VCaP (cell line): ENCODE results near the gene GDI1.

Source experiments
- H3K27ac ChIP-seq: fragments of 450-650 bp; 2 replicates; pipeline ENCODE4 v1.5.1; 2017
- CTCF ChIP-seq: fragments of 450-650 bp; conservative IDR thresholded peaks from 2 replicates; pipeline ENCODE4 v1.5.1; 2017; ENCODE audit warnings: mild to moderate bottlenecking, moderate library complexity

GDI1 gene

GRCh38 chrX:154430916-154431315 lies 6.0 kb upstream of the GDI1 start:
- TF ChIP-seq CTCF, result no peak
- H3K27ac ChIP-seq, result peak overlapping the region; percentile 43

- H3K27ac ChIP-seq, result peak overlapping the region; percentile 43
Measured at GRCh38 chrX:154431341-154431740, 5.6 kb upstream of the GDI1 start.

GRCh38 chrX:154432210-154432609 lies 4.7 kb upstream of the GDI1 start:
- H3K27ac ChIP-seq, result peak overlapping the region; percentile 43; the same call in 1 of the 2 replicates
- no peak for TF ChIP-seq CTCF

More at GRCh38 chrX:154431341-154431740, 5.6 kb upstream of the GDI1 start:
- TF ChIP-seq CTCF, result no peak

DNA sequence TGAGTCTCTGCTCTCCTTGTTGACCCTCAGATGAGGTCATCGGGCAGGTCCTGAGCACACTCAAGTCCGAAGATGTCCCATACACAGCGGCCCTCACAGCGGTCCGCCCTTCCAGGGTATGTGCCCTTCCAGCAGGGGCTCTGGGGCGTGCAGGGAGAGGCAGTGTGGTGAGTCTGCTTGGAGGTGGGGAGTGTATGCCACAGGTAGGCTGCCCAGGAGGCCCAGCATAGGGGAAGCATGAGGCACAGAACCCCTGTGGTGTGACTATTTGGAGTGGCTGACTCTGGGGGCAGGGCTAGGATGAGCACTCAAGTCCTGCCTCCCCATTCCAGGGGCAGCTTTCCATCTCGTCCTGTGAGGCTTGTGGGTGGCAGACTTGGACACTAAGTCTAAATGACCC lies 3.3 kb upstream of the GDI1 start:
- H3K27ac ChIP-seq, result no peak overlapping the region
- no peak for TF ChIP-seq CTCF

DNA sequence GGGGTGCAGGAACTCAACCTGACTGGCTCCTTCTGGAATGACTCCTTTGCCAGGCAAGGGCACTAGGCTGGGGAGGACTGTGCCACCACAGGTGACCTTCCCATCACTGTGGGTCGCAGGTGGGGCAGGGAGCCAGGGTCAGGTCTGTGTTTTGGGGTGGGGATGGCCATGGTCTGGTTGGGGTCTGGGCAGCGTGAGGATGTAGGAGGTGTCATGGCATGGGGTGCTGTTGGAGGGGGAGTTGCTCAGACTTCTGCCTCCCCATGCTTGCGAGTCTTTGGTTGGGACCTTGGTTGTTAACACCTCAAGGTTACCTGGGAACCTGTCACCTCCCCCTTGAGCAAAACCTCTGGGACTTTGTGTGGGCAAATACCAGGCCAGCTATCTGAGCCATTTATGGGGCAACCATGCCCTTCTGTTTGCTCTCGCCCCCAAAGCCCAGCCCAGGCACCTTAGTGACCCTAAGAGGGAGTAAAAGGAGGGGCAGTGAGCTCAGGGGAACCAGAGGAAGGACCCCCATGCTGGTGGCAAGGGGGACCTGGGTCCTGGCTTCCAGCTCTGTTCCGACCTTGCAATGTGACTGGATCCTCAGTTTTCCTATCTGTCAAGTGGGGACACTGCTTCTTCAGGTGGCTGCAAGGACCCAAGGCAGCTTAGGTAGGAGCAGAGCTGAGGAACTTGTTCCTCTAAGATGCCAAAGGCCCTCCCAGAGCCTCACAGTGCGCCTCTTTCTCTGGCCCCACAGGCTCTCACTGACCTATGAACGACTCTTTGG lies 2.4 kb upstream of the GDI1 start:
- no peak overlapping the region for H3K27ac ChIP-seq
- TF ChIP-seq CTCF, result no peak

DNA sequence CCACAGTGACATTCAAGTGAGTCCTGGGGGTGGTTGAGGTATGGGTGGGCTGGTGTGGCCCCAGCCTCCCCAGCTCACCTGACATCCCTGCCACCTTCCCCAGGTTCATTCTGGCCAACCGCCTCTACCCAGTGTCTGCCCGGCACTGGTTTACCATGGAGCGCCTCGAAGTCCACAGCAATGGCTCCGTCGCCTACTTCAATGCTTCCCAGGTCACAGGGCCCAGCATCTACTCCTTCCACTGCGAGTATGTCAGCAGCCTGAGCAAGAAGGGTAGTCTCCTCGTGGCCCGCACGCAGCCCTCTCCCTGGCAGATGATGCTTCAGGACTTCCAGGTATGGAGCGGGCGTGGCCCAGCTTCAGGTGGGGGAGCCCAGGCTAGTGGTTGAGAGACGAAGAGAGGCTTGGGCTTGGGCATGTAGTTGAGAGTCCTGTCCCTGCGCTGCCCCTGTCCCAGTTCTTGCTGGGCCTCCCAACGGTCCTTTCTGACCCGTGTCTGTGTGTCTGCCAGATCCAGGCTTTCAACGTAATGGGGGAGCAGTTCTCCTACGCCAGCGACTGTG lies 1.7 kb upstream of the GDI1 start:
- H3K27ac ChIP-seq, result no peak overlapping the region; the same call in 1 of the 2 replicates
- no peak for TF ChIP-seq CTCF

DNA sequence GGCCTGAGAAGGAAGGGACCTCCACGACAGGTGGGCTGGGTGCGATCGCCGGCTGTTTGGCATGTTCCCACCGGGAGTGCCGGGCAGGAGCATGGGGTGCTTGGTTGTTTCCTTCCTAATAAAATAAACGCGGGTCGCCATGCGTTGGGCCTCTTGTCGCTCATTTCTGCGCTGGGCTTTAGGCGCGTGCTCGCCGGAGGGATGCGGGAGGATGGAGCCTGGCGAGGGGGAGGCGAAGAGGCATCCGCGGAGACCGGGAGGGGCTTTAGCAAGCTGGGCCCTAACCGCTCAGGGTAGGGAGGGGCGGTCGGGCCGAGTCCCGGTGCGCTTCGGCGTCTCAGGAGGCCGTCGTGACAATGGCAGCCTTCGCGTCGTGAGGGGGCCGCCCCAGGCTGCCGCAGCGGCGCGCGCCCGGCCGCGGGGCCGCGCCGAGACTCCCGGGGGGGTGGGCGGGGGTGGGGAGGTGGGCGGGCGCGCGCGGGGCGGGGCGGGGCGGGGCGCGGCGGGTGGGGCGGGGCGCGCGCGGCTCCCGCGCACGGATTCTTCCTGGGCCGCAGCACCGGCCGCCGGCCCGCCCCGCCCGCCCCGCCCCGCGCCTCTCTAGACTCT lies 476 bp upstream of the GDI1 start:
- peak overlapping the region; percentile 84 for H3K27ac ChIP-seq
- no peak for TF ChIP-seq CTCF
